VCaP (cell line): ENCODE results near the gene LANCL2.

Experiments used
- H3K27ac ChIP-seq: fragments of 450-650 bp; 2 replicates; pipeline ENCODE4 v1.5.1; 2017
- CTCF ChIP-seq: fragments of 450-650 bp; conservative IDR thresholded peaks from 2 replicates; pipeline ENCODE4 v1.5.1; 2017; ENCODE audit warnings: mild to moderate bottlenecking, moderate library complexity

LANCL2 gene

GRCh38 chr7:55432939-55433784, 68.0 kb downstream of the LANCL2 start:
- H3K27ac ChIP-seq: peak overlapping the region; percentile 89

GRCh38 chr7:55435466-55435865, 70.3 kb downstream of the LANCL2 start:
- TF ChIP-seq CTCF: no peak

More at GRCh38 chr7:55432939-55433784, 68.0 kb downstream of the LANCL2 start:
- peak; percentile 91 for TF ChIP-seq CTCF

GRCh38 chr7:55436457-55436856, 71.3 kb downstream of the LANCL2 start:
- no peak for TF ChIP-seq CTCF
- no peak overlapping the region for H3K27ac ChIP-seq

More at GRCh38 chr7:55435466-55435865, 70.3 kb downstream of the LANCL2 start:
- H3K27ac ChIP-seq: no peak overlapping the region

- TF ChIP-seq CTCF: no peak
These were observed 72.2 kb downstream of the LANCL2 start for GRCh38 chr7:55437375-55437774.

GRCh38 chr7:55438085-55438756, 73.1 kb downstream of the LANCL2 start:
- TF ChIP-seq CTCF: no peak
- peak overlapping the region; percentile 49 for H3K27ac ChIP-seq

More at GRCh38 chr7:55437375-55437774, 72.2 kb downstream of the LANCL2 start:
- H3K27ac ChIP-seq: no peak overlapping the region

GRCh38 chr7:55438757-55439525, 73.8 kb downstream of the LANCL2 start:
- no peak for TF ChIP-seq CTCF
- peak overlapping the region; percentile 49 for H3K27ac ChIP-seq

- peak overlapping the region; percentile 49 for H3K27ac ChIP-seq
- no peak for TF ChIP-seq CTCF
These were observed 74.5 kb downstream of the LANCL2 start for GRCh38 chr7:55439627-55440026.
